A673 (cell line): ENCODE data around the gene PLEKHA6. TPM values are rescaled to one million over a fixed set of nuclear protein-coding genes. Genes with fewer than 3 reads are reported as not detected.
"Not testable (repeated sequence)": the region's sequence is repeated elsewhere in the genome, so short reads cannot be mapped to it uniquely, and the experiment has no call there.

Experiments used
- BruUV-seq: library from RNA; stranded (reverse); fragments of 400-500 nt; replicated peaks from 2 replicates; lab custom pipeline; 2021; lab: Mats Ljungman, UMichigan
- CTCF ChIA-PET: fragments of 300-600 bp; sonication (Branson Sonifier 250); formaldehyde crosslinking; loops from one replicate; lab custom pipeline; 2022; ENCODE audit warnings: antibody characterized with exemption; lab: Charles Lee
- POLR2A ChIA-PET: fragments of 300-600 bp; sonication (Branson Sonifier 250); formaldehyde crosslinking; loops from one replicate; lab custom pipeline; 2022; ENCODE audit warnings: antibody characterized with exemption; ENCODE audit not compliant: low non-redundant PET; lab: Charles Lee
- DNase-seq: peaks from one replicate; pipeline ENCODE4 v3.0.0-alpha.2; 2015; ENCODE audit warnings: low spot score
- H3K27ac ChIP-seq: fragments of 200-600 bp; sonication (generic); 2 replicates; pipeline ENCODE4 v1.5.1; 2016; ENCODE audit warnings: mixed run types, low read depth, mild to moderate bottlenecking, mixed read lengths, antibody characterized with exemption, low read length; ENCODE audit not compliant: poor library complexity, severe bottlenecking
- H3K27me3 ChIP-seq: fragments of 200-600 bp; sonication (generic); replicated peaks from 2 replicates; pipeline ENCODE4 v1.6.1; 2017; ENCODE audit warnings: mixed run types, low read depth, mild to moderate bottlenecking, mixed read lengths, antibody characterized with exemption, low read length; ENCODE audit not compliant: insufficient read depth, poor library complexity
- H3K36me3 ChIP-seq: fragments of 200-600 bp; sonication (generic); 2 replicates; pipeline ENCODE4 v1.6.1; 2016; ENCODE audit warnings: mixed run types, mild to moderate bottlenecking, mixed read lengths, antibody characterized with exemption, low read length; ENCODE audit not compliant: insufficient read depth, poor library complexity, severe bottlenecking
- H3K4me1 ChIP-seq: fragments of 200-600 bp; sonication (generic); 2 replicates; pipeline ENCODE4 v1.6.1; 2017; ENCODE audit warnings: mixed run types, mild to moderate bottlenecking, mixed read lengths, antibody characterized with exemption, low read length; ENCODE audit not compliant: insufficient read depth, poor library complexity, severe bottlenecking
- H3K4me3 ChIP-seq: fragments of 200-600 bp; sonication (generic); 2 replicates; pipeline ENCODE4 v1.5.1; 2016; ENCODE audit warnings: low read depth, mixed run types, mild to moderate bottlenecking, mixed read lengths, low read length; ENCODE audit not compliant: poor library complexity, severe bottlenecking
- H3K9me3 ChIP-seq: fragments of 200-600 bp; sonication (generic); 2 replicates; pipeline ENCODE4 v1.6.1; 2016; ENCODE audit warnings: mixed run types, low read depth, mild to moderate bottlenecking, mixed read lengths, antibody characterized with exemption, low read length; ENCODE audit not compliant: poor library complexity, severe bottlenecking
- EZH2 ChIP-seq: fragments of 200-600 bp; sonication (generic); IDR thresholded peaks from 2 replicates; pipeline ENCODE4 v1.6.1; 2017; ENCODE audit warnings: borderline replicate concordance, low read depth, mild to moderate bottlenecking, mixed read lengths, antibody characterized with exemption, low read length; ENCODE audit not compliant: poor library complexity, severe bottlenecking
- intact Hi-C: fragments of 100-400 bp; cut with micrococcal nuclease; formaldehyde crosslinking; loops from one replicate; pipeline ENCODE4 v1.10.0; 2022; ENCODE audit not compliant: unreplicated experiment
- total RNA-seq: library from RNA; stranded (reverse); gene quantifications from 2 replicates; pipeline ENCODE4 v1.2.3, GENCODE V29; 2021
- TF ChIP-seq, protein P1 (sequence below): fragments of 300-800, 200-600 bp; sonication (generic); conservative IDR thresholded peaks from 2 replicates; pipeline ENCODE4 v1.5.1; 2017; ENCODE audit warnings: low read depth, mild to moderate bottlenecking, antibody characterized with exemption, low read length, moderate library complexity, mixed read lengths

PLEKHA6 gene
- total RNA-seq, 1 experiment from 2014 or later, result 0.58 TPM

DNA sequence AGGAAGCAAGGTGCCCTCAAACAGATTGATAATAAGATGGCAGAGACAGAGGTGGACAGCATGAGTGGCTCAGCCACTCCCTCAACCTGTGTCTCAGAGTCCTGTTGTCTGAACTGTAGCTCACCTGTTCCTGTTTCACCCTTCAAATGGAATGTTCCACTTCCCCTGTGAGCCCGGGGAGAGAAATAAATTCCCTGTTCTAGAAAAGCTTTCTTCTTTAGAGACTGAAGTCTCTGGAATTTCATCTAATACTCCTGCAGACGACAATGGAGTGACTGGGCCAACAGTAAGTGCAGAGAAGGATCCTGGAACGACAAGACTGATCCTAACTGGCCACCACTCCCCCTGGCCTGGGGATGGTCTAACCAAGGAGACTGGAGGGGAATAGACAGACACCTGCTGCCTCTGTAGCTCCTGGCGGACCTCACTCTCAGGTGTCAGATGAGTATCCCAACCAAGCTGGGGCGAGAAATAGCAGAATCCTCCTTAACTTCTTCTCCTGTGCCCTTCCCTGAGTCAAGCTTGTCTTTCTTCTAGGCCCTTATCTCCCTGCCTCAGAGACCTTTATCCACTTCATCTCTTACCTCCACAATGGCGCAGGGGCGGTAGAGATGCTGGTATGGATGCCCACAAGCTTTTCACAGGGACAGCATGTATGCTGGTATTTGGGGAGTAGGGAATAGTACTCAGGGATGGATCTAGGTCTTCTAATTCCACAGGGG lies 45.4 kb downstream of the PLEKHA6 start:
- CTCF ChIA-PET, result no interaction called here
- H3K4me1 ChIP-seq, result peaks cover 7% of the 10 kb centered on the region
- TF ChIP-seq, protein P1, sequence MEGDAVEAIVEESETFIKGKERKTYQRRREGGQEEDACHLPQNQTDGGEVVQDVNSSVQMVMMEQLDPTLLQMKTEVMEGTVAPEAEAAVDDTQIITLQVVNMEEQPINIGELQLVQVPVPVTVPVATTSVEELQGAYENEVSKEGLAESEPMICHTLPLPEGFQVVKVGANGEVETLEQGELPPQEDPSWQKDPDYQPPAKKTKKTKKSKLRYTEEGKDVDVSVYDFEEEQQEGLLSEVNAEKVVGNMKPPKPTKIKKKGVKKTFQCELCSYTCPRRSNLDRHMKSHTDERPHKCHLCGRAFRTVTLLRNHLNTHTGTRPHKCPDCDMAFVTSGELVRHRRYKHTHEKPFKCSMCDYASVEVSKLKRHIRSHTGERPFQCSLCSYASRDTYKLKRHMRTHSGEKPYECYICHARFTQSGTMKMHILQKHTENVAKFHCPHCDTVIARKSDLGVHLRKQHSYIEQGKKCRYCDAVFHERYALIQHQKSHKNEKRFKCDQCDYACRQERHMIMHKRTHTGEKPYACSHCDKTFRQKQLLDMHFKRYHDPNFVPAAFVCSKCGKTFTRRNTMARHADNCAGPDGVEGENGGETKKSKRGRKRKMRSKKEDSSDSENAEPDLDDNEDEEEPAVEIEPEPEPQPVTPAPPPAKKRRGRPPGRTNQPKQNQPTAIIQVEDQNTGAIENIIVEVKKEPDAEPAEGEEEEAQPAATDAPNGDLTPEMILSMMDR, result no peak
- TF ChIP-seq EZH2, result no peak

DNA sequence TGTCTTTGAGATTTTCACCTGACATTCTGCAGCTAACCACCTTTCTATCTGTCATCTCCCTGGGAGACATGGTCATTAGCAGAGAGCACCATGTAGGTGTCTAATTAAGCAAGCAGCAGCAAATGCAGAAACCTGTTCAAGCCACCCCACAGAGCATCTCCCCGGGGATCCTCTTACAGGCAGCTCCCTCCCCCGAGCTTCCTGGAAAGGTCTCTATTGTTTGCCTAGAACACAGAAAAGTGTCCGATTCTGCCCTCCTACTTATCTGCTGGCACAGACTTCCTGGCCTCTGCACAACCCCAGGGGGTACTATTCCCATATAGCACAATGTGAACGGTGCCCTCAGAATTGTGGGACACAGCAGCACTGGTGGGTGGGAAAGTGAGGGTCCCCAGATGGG lies 46.1 kb downstream of the PLEKHA6 start:
- CTCF ChIA-PET, result no interaction called here
- BruUV-seq, result no TSS peak

More for the DNA sequence above, 45.4 kb downstream of the PLEKHA6 start:
- Histone ChIP-seq H3K4me3 (no peak overlapping the region), H3K36me3 (no peaks in the 10 kb centered on the region), H3K27ac (no peak overlapping the region), H3K9me3 (no peaks in the 10 kb centered on the region), H3K27me3 (no peaks in the 10 kb centered on the region)
- POLR2A ChIA-PET, result no interaction called here
- DNase-seq, result no peak
- intact Hi-C loops, result no loop called here
- no TSS peak for BruUV-seq

DNA sequence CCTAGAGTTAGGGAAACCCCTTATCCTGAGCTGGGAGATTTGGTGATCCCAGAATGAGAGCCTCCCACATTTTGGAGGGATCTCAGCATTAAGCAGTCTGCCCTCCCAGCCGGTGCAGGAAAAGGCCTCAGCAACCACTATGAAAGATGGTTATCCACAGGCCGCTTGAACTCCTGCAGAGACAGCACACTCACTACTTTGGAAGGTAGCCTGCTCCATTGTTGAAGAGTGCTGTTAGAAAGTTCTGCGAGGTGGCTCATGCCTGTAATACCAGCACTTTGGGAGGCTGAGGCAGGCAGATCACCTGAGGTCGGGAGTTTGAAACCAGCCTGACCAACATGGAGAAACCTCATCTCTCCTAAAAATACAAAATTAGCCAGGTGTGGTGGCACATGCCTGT lies 48.8 kb downstream of the PLEKHA6 start:
- intact Hi-C loops, BruUV-seq, H3K4me3 ChIP-seq, H3K4me1 ChIP-seq, H3K9me3 ChIP-seq, H3K36me3 ChIP-seq, DNase-seq, H3K27ac ChIP-seq, CTCF ChIA-PET, POLR2A ChIA-PET: not testable (repeated sequence)
- peaks cover 21% of the 10 kb centered on the region for H3K27me3 ChIP-seq

More for the DNA sequence above, 46.1 kb downstream of the PLEKHA6 start:
- no peaks in the 10 kb centered on the region for H3K36me3 ChIP-seq
- H3K27ac ChIP-seq, result no peak overlapping the region
- peaks cover 7% of the 10 kb centered on the region for H3K4me1 ChIP-seq
- intact Hi-C loops, result no loop called here
- H3K9me3 ChIP-seq, result no peaks in the 10 kb centered on the region
- POLR2A ChIA-PET, result no interaction called here
- peak; percentile 28 for DNase-seq
- TF ChIP-seq EZH2, result no peak
- TF ChIP-seq, protein P1, result no peak
- no peaks in the 10 kb centered on the region for H3K27me3 ChIP-seq
- H3K4me3 ChIP-seq, result no peak overlapping the region
